BJ (cell line): Measurements from ENCODE around the gene AIPL1. TPM values are rescaled to one million over a fixed set of nuclear protein-coding genes. Genes with fewer than 3 reads are reported as not detected.

ENCODE experiments used
- CTCF ChIA-PET: fragments of 350-600 bp; formaldehyde crosslinking; extraction: SDS; loops from one replicate; lab custom pipeline; 2021; ENCODE audit warnings: antibody characterized with exemption, inconsistent platforms; lab: Yijun Ruan, JAX
- POLR2A ChIA-PET: fragments of 300-600 bp; sonication (Branson Sonifier 250); formaldehyde crosslinking; extraction: SDS; loops from one replicate; lab custom pipeline; 2021; ENCODE audit warnings: antibody characterized with exemption; lab: Charles Lee
- DNase-seq: peaks from one replicate; pipeline ENCODE4 v3.0.0-alpha.2; 2011; ENCODE audit warnings: low read depth
- H3K27me3 ChIP-seq: 2 replicates; pipeline ENCODE4 v1.6.0; 2011; ENCODE audit warnings: low read length; ENCODE audit not compliant: control insufficient read depth, insufficient read depth
- H3K36me3 ChIP-seq: 2 replicates; pipeline ENCODE4 v1.5.1; 2011; ENCODE audit warnings: low read length; ENCODE audit not compliant: control insufficient read depth, insufficient read depth
- H3K4me3 ChIP-seq: 2 replicates; pipeline ENCODE4 v1.5.1; 2011; ENCODE audit warnings: low read depth, mild to moderate bottlenecking, control low read depth, low read length
- CTCF ChIP-seq: IDR thresholded peaks from 2 replicates; pipeline ENCODE4 v1.5.1; 2011; ENCODE audit warnings: low read depth, mild to moderate bottlenecking, control low read depth, inconsistent platforms, low read length, moderate library complexity; ENCODE audit not compliant: insufficient read depth
- polyA plus RNA-seq: library from polyadenylated mRNA; depleted of rRNA; stranded (reverse); fragments of >200 nt; gene quantifications from 2 replicates; pipeline ENCODE4 v1.2.3, GENCODE V29; 2011

AIPL1 gene
- polyA plus RNA-seq, 1 experiment, result not detected

- CTCF ChIA-PET, result interaction anchor here (1.5 to 3.2 kb wide), 2 partner anchors 10 to 164 kb away, joined by 3 to 13 read pairs; no protein-coding TSS in a partner anchor
- TF ChIP-seq CTCF, result no peak
- Histone ChIP-seq H3K27me3 (no peaks in the 10 kb centered on the region), H3K36me3 (no peaks in the 10 kb centered on the region), H3K4me3 (no peak overlapping the region)
- POLR2A ChIA-PET, result no interaction called here
- no peak for DNase-seq
These were observed 27.8 kb upstream of the AIPL1 start for GRCh38 chr17:6462692-6463091.

- H3K36me3 ChIP-seq, result no peaks in the 10 kb centered on the region
- no peaks in the 10 kb centered on the region for H3K27me3 ChIP-seq
- no peak for TF ChIP-seq CTCF
- no peak overlapping the region for H3K4me3 ChIP-seq
- ChIA-PET POLR2A (no interaction called here), CTCF (interaction anchor here (3.2 kb wide), 1 partner anchor 11 kb away, joined by 13 read pairs; no protein-coding TSS in a partner anchor)
- DNase-seq, result no peak
These were observed 27.0 kb upstream of the AIPL1 start for GRCh38 chr17:6461792-6462524.

GRCh38 chr17:6461246-6461645, 26.3 kb upstream of the AIPL1 start:
- no peak for TF ChIP-seq CTCF
- ChIA-PET CTCF (interaction anchor here (3.2 kb wide), 1 partner anchor 11 kb away, joined by 13 read pairs; no protein-coding TSS in a partner anchor), POLR2A (no interaction called here)
- Histone ChIP-seq H3K4me3 (no peak overlapping the region), H3K27me3 (no peaks in the 10 kb centered on the region), H3K36me3 (no peaks in the 10 kb centered on the region)
- no peak for DNase-seq

GRCh38 chr17:6460531-6461161, 25.7 kb upstream of the AIPL1 start:
- POLR2A ChIA-PET, result no interaction called here
- Histone ChIP-seq H3K4me3 (no peak overlapping the region), H3K27me3 (no peaks in the 10 kb centered on the region), H3K36me3 (no peaks in the 10 kb centered on the region)
- TF ChIP-seq CTCF, result no peak
- CTCF ChIA-PET, result interaction anchor here (3.0 to 3.2 kb wide), 2 partner anchors 12 kb away, joined by 13 to 18 read pairs; no protein-coding TSS in a partner anchor
- no peak for DNase-seq

GRCh38 chr17:6458460-6458950, 23.6 kb upstream of the AIPL1 start:
- ChIA-PET POLR2A (no interaction called here), CTCF (interaction anchor here (3.0 kb wide), 1 partner anchor 14 kb away, joined by 18 read pairs; no protein-coding TSS in a partner anchor)
- no peak for TF ChIP-seq CTCF
- no peak for DNase-seq
- H3K36me3 ChIP-seq, result no peaks in the 10 kb centered on the region
- H3K27me3 ChIP-seq, result no peaks in the 10 kb centered on the region
- H3K4me3 ChIP-seq, result no peak overlapping the region
